AG20443 (cell line): ENCODE measurements around the gene MYOZ1.
A peak's percentile ranks its signal among the peaks of the same experiment; 100 is the strongest.

Experiments
- DNase-seq: peaks from one replicate; pipeline ENCODE4 v3.0.0; 2012; ENCODE audit warnings: low spot score, mixed read lengths

The MYOZ1 gene

GRCh38 chr10:73597346-73597745 is 43.9 kb downstream of the MYOZ1 start:
- DNase-seq: no peak

- no peak for DNase-seq
Measured at GRCh38 chr10:73593812-73594211, 47.5 kb downstream of the MYOZ1 start.

- no peak for DNase-seq
Measured at GRCh38 chr10:73593110-73593509, 48.2 kb downstream of the MYOZ1 start.

GRCh38 chr10:73591935-73592699 is 49.2 kb downstream of the MYOZ1 start:
- peak; percentile 73 for DNase-seq

GRCh38 chr10:73590881-73591799 is 50.1 kb downstream of the MYOZ1 start, which contains the start of gene USP54:
USP54 (minus strand) TSS chr10:73591342; CDS start chr10:73575658, 15,684 bp downstream.
- peak; percentile 77 for DNase-seq

GRCh38 chr10:73589563-73590126 is 51.6 kb downstream of the MYOZ1 start:
- no peak for DNase-seq

- DNase-seq: no peak
Measured at GRCh38 chr10:73588656-73589055, 52.6 kb downstream of the MYOZ1 start.

GRCh38 chr10:73586583-73586984 is 54.7 kb downstream of the MYOZ1 start:
- DNase-seq: peak; percentile 47

- no peak for DNase-seq
Measured at GRCh38 chr10:73585327-73585726, 55.9 kb downstream of the MYOZ1 start.

- peak; percentile 39 for DNase-seq
Measured at GRCh38 chr10:73584737-73585136, 56.5 kb downstream of the MYOZ1 start.

- no peak for DNase-seq
Measured at GRCh38 chr10:73581918-73582317, 59.4 kb downstream of the MYOZ1 start.
